Stimulated activated CD4-positive, alpha-beta T cell treated with anti-CD3 and anti-CD28 coated beads, Interleukin-2, amount 100 ng/mL, for 48 hours (primary cell): ENCODE data around the gene DAGLB.
"Not testable (repeated sequence)": the region's sequence is repeated elsewhere in the genome, so short reads cannot be mapped to it uniquely, and the experiment has no call there.

Experiments
- DNase-seq, 2 donors: peaks; one replicate each; pipeline ENCODE4 v3.0.0-alpha.2; 2020

The DAGLB gene

GRCh38 chr7:6423942-6424701, 23.6 kb downstream of the DAGLB start:
- no peak for DNase-seq

- DNase-seq = no peak
Measured at GRCh38 chr7:6422926-6423632, 24.7 kb downstream of the DAGLB start.

- no peak for DNase-seq
Measured at GRCh38 chr7:6422095-6422494, 25.7 kb downstream of the DAGLB start.

- DNase-seq = no peak
Measured at GRCh38 chr7:6420680-6421079, 27.1 kb downstream of the DAGLB start.

- no peak for DNase-seq
Measured at GRCh38 chr7:6419310-6419773, 28.4 kb downstream of the DAGLB start.

GRCh38 chr7:6417408-6417807, 30.3 kb downstream of the DAGLB start:
- DNase-seq = no peak

GRCh38 chr7:6416516-6417145, 31.1 kb downstream of the DAGLB start:
- DNase-seq = no peak

GRCh38 chr7:6413637-6414036, 34.1 kb downstream of the DAGLB start:
- DNase-seq = no peak

- DNase-seq = no peak
Measured at GRCh38 chr7:6409944-6410693, 37.6 kb downstream of the DAGLB start.

- no peak for DNase-seq
Measured at GRCh38 chr7:6409091-6409490, 38.7 kb downstream of the DAGLB start.

GRCh38 chr7:6407434-6407833, 40.3 kb downstream of the DAGLB start:
- no peak for DNase-seq

- DNase-seq = no peak
Measured at GRCh38 chr7:6406121-6406520, 41.6 kb downstream of the DAGLB start.

GRCh38 chr7:6403907-6404306, 43.8 kb downstream of the DAGLB start:
- no peak for DNase-seq

GRCh38 chr7:6402741-6403140, 45.0 kb downstream of the DAGLB start:
- DNase-seq = no peak

- no peak for DNase-seq
Measured at GRCh38 chr7:6402041-6402440, 45.7 kb downstream of the DAGLB start.

GRCh38 chr7:6401536-6401935, 46.2 kb downstream of the DAGLB start:
- no peak for DNase-seq

- DNase-seq = not testable (repeated sequence)
Measured at GRCh38 chr7:6400243-6401105, 47.3 kb downstream of the DAGLB start.

- no peak for DNase-seq
Measured at GRCh38 chr7:6399351-6399750, 48.4 kb downstream of the DAGLB start.

GRCh38 chr7:6398943-6399342, 48.8 kb downstream of the DAGLB start:
- DNase-seq = no peak

GRCh38 chr7:6397759-6398495, 49.8 kb downstream of the DAGLB start:
- DNase-seq = not testable (repeated sequence)

- DNase-seq = no peak
Measured at GRCh38 chr7:6395898-6396595, 51.7 kb downstream of the DAGLB start.
